ENCODE measurements around the gene RASA2.

DNA sequence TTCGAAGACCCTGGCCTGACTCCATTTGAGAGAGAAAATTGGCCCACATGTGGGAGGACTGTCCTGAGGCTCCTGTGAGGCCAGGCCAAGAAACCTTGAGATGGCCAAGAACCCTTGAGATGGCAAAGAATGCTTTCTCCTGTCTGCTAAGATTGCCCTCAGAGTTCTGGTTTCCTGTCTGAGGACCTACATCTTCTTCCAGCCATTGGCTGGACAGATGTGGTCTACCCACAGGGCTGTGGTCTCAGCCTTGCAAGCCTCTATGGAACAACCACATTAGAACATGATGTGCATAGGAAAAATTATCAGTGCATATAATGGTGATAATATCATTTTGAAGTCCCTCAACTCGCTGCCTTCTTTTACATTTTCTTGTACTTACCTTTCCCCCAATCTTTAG lies 10.8 kb upstream of the RASA2 start:
- TF ChIP-seq CTCF (IDR thresholded peaks at IDR 0.05) (no peak), POLR2A (IDR thresholded peaks at IDR 0.05) (no peak)

Measured in transverse colon (tissue), 3 donors.